GM12873 (cell line): ENCODE data around the gene YWHAQ.

Source experiments
- CTCF ChIP-seq: IDR thresholded peaks from 2 replicates; pipeline ENCODE4 v1.5.1; 2012; ENCODE audit warnings: low read depth, mild to moderate bottlenecking, moderate library complexity, low read length, control low read depth; ENCODE audit not compliant: insufficient read depth; ENCODE audit errors: missing control alignments

The YWHAQ gene

DNA sequence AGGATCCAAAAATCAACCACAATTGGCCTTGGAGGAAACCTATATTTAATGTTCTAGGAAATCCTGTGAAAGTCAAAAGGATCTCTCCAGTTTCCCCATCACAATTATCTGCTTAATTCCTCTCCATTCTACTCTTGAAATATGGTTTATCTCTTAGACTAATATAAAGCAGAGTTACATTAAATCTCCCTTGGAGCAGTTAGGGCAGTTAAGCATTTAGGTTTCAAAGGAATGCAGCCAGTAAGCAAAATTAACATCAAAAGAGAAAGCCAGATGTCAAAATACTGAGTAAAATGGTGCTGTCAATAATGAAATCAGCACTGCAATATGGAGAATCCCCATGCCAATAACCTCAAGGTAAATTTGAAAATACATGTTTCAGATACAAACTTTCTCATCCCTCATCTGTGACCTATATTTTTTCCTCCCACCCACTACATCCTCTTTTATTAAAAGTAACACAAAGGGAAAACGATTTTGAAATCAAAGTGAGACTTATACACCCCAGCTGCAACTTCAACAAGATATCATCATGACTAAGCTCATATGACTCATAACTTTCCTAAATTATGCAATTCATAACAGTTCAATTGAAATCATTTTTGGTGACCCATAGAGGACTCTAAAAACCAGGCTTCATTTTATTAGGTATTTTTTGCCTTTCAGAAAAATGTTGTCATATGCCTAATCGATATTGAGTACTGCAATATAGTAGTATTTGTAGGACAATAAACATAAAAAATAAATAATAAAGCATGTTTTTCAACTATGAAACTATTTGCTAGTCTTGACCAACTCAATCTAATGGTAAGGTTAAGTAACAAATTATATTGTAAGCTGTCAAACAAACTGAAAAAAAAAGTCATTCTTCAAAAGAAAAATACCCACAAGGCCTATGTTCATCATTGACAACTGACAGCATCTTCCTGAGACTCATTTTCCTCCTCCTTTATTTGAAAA lies 78.3 kb downstream of the YWHAQ start:
- TF ChIP-seq CTCF, result no peak

- no peak for TF ChIP-seq CTCF
These were observed 81.4 kb downstream of the YWHAQ start for GRCh38 chr2:9549420-9549819.

DNA sequence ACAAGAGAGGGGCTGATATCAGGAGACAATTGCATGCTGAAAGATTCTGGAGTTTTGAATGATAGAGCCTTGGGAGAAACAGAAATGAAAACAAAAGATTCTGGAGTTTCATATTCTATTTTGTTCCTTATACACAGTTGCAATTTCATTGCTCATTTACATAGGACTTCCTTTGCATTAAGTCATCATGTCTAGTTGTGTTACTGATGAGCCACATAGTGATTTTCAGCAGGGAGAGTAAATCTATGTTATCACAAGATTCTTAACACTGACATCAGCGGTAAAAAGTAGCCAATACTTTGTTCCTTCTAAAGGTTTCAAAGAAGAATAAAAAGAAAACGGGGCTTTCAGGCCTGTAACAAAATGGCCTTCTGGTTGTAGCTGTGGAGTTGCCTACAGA lies 82.3 kb downstream of the YWHAQ start:
- TF ChIP-seq CTCF, result no peak

DNA sequence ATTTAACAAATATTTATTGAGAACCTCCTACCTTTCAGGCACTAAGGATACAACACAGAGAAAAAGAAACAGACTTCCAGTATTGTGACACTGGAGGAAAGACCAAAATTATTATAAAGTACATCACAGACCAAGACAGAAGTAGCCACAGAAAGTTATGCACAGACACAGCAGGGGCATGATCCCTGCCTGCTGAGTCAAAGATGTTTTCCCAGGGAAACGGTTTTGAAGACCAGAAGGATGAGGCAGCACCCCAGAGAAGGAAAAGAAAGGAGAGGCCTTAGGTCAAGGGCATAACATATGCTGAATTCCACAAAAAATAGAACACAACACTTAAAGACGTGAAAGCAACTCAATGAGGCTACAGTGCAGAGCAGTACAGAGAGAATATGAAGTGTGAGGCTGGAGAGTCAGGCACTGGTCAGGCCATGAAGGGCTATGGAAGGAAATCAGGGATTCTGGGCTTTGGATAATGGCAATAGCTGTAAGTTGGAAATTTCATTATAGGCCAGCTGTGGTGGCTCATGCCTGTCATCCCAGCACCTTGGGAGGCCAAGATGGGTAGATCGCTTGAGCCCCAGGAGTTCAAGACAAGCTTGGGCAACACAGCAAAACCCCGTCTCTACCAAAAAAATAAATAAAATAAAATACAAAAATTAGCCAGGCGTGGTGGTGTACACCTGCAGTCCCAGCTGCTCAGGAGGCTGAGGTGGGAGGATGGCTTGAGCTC lies 83.4 kb downstream of the YWHAQ start:
- TF ChIP-seq CTCF, result no peak

DNA sequence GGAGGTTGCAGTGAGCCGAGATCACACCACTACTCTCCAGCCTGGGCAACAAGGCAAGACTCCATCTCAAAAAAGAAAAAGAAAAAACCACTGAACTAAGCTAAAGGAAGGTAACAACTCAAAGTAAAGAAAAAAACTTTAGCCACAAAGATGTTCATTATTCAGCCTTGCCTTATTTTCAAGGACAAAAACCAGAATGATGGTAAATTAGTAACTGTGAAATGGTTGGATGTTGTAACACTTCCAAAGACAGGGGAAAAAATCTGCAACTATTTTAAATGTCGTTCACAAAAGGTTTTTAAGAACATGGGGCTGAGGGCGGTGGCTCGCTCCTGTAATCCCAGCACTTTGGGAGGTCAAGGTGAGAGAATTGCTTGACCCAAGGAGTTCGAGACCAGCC lies 85.3 kb downstream of the YWHAQ start:
- no peak for TF ChIP-seq CTCF

DNA sequence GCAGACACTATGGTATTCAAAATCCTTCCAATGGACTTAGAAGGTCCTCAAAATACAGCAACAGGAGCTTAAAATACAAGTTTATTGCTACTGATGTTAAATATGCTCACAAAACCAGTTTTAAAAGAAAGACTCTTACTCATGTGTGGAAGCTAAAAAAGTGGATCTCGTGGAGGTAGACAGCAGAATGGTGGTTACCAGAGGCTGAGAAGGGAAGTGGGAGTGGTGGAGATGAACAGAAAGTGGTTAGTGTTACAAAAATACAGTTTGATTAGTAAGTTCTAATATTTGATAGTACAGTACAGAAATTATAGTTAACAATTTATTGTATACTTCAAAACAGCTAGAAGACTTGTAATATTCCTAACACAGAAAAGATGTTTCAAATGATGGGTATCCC lies 87.2 kb downstream of the YWHAQ start:
- TF ChIP-seq CTCF, result no peak

DNA sequence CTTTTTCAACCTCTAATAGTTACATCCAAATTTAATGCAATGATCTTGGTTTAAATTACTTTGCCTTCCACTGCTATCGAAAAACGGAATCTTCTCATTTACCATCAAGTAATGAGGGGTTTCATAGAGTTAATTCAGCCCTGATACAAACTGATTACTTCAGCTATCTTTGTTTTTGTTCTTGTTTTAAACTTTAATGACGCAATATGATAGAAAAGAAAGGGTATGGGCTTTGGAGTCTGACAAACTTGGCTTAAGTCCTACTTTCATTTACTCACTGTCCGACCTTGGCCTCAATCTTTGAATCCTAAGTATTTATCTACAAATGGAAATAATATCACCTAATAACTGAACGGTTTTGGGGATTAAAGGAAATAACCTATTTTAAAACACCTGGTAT lies 91.3 kb downstream of the YWHAQ start:
- no peak for TF ChIP-seq CTCF
